SU-DHL-6 (cell line): Measurements from ENCODE around the gene MYO1G.

Experiments used
- EZH2phosphoT487 ChIP-seq: fragments of 200-600 bp; sonication (generic), shearing (Covaris generic); conservative IDR thresholded peaks from 2 replicates; pipeline ENCODE4 v1.6.1; 2018; ENCODE audit warnings: mild to moderate bottlenecking, antibody characterized with exemption, low read length, moderate library complexity, mixed read lengths
- TF ChIP-seq, protein P1 (sequence below): fragments of 200-600 bp; sonication (generic); IDR thresholded peaks from one replicate; pipeline ENCODE4 v1.5.1; 2017; ENCODE audit warnings: antibody characterized with exemption, mild to moderate bottlenecking, low read length, moderate library complexity; ENCODE audit not compliant: insufficient read depth, poor library complexity, severe bottlenecking

DNA sequence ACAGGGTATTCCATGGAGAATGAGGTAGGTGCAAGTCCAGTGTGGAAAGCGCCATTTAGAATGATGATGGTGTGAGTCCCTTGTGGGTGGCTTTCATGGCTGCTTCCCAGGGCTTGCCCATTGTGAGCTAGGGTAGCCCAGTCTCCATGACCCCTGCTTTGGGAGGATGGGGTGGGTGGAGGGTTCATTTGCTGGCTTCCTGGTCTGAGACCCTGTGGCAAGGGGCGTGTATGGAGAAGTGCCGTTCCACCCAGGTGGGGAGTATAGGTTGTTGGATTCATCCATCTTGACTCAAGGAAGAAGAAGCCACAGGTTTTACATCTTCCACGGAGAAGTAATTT is 48.9 kb upstream of the MYO1G start:
- TF ChIP-seq, protein P1, sequence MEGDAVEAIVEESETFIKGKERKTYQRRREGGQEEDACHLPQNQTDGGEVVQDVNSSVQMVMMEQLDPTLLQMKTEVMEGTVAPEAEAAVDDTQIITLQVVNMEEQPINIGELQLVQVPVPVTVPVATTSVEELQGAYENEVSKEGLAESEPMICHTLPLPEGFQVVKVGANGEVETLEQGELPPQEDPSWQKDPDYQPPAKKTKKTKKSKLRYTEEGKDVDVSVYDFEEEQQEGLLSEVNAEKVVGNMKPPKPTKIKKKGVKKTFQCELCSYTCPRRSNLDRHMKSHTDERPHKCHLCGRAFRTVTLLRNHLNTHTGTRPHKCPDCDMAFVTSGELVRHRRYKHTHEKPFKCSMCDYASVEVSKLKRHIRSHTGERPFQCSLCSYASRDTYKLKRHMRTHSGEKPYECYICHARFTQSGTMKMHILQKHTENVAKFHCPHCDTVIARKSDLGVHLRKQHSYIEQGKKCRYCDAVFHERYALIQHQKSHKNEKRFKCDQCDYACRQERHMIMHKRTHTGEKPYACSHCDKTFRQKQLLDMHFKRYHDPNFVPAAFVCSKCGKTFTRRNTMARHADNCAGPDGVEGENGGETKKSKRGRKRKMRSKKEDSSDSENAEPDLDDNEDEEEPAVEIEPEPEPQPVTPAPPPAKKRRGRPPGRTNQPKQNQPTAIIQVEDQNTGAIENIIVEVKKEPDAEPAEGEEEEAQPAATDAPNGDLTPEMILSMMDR, result no peak
- no peak for TF ChIP-seq EZH2phosphoT487
